Natural killer cell treated with Interleukin-12 subunit alpha and Interleukin-12 subunit beta and Interleukin-15 and Interleukin-18, amount 100 ng/mL, for 72 hours (primary cell): ENCODE data around the gene CSMD2. TPM values are rescaled to one million over a fixed set of nuclear protein-coding genes. Genes with fewer than 3 reads are reported as not detected.
"Not testable (repeated sequence)": the region's sequence is repeated elsewhere in the genome, so short reads cannot be mapped to it uniquely, and the experiment has no call there.

Experiments
- ATAC-seq, 2 donors: fragments of 150-1000 bp; cut with Tn5 transposase in 1 of 2; sonication (Bioruptor Pico), chemical (Tn5 transposase) in 1 of 2; 2 replicates each; pipeline ENCODE4 v1.10.0; 2021
- DNase-seq: peaks from one replicate; pipeline ENCODE4 v3.0.0; 2022; ENCODE audit warnings: low spot score
- H3K27ac Mint-ChIP-seq, 2 donors: 1 replicate in 1 of 2; 2 replicates in 1 of 2; pipeline ENCODE4 v1.8.0; 2022; ENCODE audit warnings: mixed read lengths in 2 of 2, mild to moderate bottlenecking in 1 of 2, moderate library complexity in 1 of 2
- H3K27me3 Mint-ChIP-seq, 2 donors: 1 replicate in 1 of 2; 2 replicates in 1 of 2; pipeline ENCODE4 v1.8.0; 2022; ENCODE audit warnings: mixed read lengths in 2 of 2
- H3K36me3 Mint-ChIP-seq: one replicate; pipeline ENCODE4 v1.8.0; 2022; ENCODE audit warnings: mixed read lengths
- H3K4me1 Mint-ChIP-seq, 2 donors: 1 replicate in 1 of 2; 2 replicates in 1 of 2; pipeline ENCODE4 v1.8.0; 2022; ENCODE audit warnings: low read depth in 2 of 2, mixed read lengths in 2 of 2, mild to moderate bottlenecking in 1 of 2
- H3K4me3 Mint-ChIP-seq: one replicate; pipeline ENCODE4 v1.8.0; 2022; ENCODE audit warnings: mixed read lengths
- H3K9me3 Mint-ChIP-seq: 2 replicates; pipeline ENCODE4 v1.8.0; 2022; ENCODE audit warnings: mixed read lengths
- total RNA-seq, 2 donors: library from RNA; stranded (reverse); gene quantifications; one replicate each; pipeline ENCODE4 v1.2.3, GENCODE V29; 2022

Gene CSMD2
- total RNA-seq, 2 donors from 2014 or later, result not detected

DNA sequence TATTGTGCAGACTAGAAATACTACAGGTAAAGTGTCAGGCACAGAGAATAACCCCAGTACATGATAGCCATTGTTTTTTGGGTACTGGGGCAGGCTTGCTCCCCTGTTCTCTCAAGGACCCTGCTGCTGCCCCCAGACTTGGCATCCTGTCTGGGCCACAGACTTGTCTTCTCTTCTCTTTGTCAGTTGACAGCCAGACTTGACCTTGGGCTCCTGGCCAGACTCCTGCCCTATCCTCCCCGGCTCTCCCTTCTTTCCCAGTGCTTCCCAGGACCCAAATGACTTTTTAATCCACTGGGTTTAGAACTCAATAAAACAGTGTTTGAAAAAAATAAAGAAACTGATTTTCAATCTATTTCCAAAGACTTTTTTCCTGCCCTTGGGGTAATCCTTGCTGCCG, 649.4 kb downstream of the CSMD2 start:
- DNase-seq (no peak), ATAC-seq (no peak)
- Mint-ChIP-seq H3K4me3 (no peak overlapping the region), H3K27ac (no peak overlapping the region), H3K36me3 (no peaks in the 10 kb centered on the region), H3K27me3 (peaks cover 7 to 13% of the 10 kb centered on the region in 2 donors), H3K9me3 (no peaks in the 10 kb centered on the region), H3K4me1 (no peaks in the 10 kb centered on the region)

DNA sequence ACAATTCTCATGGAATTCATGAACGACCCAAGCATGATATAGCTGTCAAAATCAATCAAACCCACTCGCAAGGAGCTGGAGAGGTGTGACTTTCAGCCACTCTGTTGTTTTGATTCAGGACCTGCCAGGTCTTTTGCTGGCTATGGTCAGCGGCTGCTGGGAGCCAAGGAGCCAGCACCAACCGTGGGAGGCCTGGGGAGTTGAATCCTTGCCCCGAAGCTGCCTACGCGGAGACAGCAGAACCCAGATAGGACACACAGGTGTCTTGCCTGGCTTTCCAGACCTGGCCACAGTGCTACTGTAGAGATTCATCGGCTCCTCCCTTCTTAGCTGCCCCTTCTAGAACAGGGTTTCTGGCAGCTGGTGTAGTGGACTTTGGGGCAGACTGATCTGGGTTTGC, 649.9 kb downstream of the CSMD2 start:
- ATAC-seq (no peak), DNase-seq (no peak)
- peaks cover 12 to 13% of the 10 kb centered on the region in 2 donors for H3K27me3 Mint-ChIP-seq
- H3K4me1 Mint-ChIP-seq, result no peaks in the 10 kb centered on the region
- H3K36me3 Mint-ChIP-seq, result no peaks in the 10 kb centered on the region
- H3K9me3 Mint-ChIP-seq, result no peaks in the 10 kb centered on the region
- H3K4me3 Mint-ChIP-seq, result no peak overlapping the region
- H3K27ac Mint-ChIP-seq, result no peak overlapping the region

DNA sequence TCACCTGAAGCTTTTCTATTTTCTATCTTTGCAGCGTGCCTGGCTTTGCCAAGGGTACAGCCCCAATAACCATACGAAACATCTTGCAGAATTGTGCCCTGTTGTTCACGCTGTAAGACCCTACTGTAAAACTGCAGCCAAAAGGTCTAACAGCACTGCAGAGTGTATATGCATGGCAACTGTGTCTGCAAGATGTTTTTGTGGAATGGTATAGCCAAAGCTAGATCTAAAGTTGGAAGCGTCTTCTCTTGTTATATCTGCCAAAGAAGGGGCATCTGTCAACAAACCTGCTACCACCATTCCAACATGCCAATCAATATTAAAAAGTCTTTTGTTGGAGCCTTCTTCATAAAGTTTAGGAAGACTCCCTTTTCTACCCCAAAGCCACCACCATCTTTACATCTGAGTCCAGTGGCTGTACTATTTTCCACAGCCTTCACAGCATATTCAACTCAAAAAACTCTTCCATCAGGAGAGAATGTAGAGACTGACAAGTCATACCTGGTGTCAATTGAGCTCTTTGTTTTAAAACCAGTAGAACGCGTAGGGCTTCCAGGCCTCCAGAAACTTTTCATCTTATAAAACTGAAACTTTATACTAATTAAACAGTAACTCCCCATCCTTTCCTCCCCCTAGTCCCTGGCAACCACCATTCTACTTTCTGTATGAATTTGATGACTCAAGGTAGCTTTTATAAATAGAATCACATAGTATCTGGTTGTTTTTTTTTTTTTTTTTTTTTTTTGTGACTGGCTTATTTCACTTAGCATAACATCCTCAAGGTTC, 652.6 kb downstream of the CSMD2 start:
- Mint-ChIP-seq H3K4me3 (no peak overlapping the region), H3K36me3 (no peaks in the 10 kb centered on the region), H3K9me3 (no peaks in the 10 kb centered on the region), H3K27me3 (peaks cover 11 to 13% of the 10 kb centered on the region in 2 donors), H3K4me1 (no peaks in the 10 kb centered on the region), H3K27ac (no peak overlapping the region)
- no peak for DNase-seq
- no peak for ATAC-seq

DNA sequence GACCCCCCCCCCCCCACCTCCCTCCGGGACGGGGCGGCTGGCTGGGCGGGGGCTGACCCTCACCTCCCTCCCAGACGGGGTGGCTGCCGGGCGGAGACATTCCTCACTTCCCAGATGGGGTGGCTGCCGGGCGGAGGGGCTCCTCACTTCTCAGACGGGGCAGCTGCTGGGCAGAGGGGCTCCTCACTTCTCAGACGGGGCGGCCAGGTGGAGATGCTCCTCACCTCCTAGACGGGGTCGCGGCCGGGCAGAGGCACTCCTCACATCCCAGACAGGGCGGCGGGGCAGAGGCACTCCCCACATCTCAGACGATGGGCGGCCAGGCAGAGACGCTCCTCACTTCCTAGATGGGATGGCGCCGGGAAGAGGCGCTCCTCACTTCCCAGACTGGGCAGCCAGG, 655.8 kb downstream of the CSMD2 start:
- not testable (repeated sequence) for ATAC-seq, H3K4me3 Mint-ChIP-seq, DNase-seq, H3K36me3 Mint-ChIP-seq, H3K27ac Mint-ChIP-seq, H3K4me1 Mint-ChIP-seq, H3K9me3 Mint-ChIP-seq
- peaks cover 8 to 11% of the 10 kb centered on the region in 2 donors for H3K27me3 Mint-ChIP-seq

DNA sequence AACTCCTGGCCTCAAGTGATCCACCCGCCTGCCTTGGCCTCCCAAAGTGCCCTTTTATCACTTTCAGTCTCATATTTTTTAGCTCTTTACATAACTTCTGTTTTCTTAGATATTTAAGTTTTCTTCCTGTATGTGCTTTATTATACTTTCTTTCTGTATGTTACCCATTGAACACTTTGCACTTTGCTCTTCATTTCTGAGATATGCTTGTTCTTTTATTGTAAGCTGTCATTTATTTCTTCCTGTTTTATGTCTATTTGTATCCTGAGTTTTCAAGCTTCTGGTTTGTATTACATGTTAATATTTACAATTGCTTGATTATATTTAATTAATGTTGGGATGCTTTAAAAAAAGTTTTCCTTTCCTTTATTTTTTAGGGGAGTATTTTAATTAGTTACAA, 656.9 kb downstream of the CSMD2 start:
- no peak for ATAC-seq
- Mint-ChIP-seq H3K27ac (no peak overlapping the region), H3K9me3 (no peaks in the 10 kb centered on the region), H3K27me3 (peaks cover 8 to 11% of the 10 kb centered on the region in 2 donors), H3K4me1 (no peaks in the 10 kb centered on the region), H3K36me3 (no peaks in the 10 kb centered on the region), H3K4me3 (no peak overlapping the region)
- no peak for DNase-seq

DNA sequence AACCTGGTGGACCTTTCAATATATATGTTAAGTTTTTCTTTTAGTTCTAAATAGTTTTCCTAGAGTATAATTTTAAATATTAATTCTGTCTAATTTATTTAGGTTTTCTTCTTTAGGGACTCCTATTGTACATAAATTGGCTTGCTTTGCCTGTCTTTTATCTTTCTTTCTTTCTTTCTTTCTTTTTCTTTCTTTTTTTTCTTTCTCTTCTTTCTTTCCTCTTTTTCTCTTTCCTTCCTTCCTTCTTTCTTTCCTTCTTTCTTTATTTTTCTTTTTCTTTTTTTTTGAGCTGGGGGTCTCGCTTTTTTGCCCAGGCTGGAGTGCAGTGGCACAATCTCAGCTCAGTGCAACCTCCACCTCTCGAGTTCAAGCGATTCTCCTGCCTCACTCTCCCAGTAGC, 657.4 kb downstream of the CSMD2 start:
- H3K36me3 Mint-ChIP-seq, result no peaks in the 10 kb centered on the region
- H3K27me3 Mint-ChIP-seq, result peaks cover 8 to 11% of the 10 kb centered on the region in 2 donors
- no peak overlapping the region for H3K27ac Mint-ChIP-seq
- H3K4me1 Mint-ChIP-seq, result no peaks in the 10 kb centered on the region
- H3K9me3 Mint-ChIP-seq, result no peaks in the 10 kb centered on the region
- no peak overlapping the region for H3K4me3 Mint-ChIP-seq
- ATAC-seq (no peak), DNase-seq (no peak)

DNA sequence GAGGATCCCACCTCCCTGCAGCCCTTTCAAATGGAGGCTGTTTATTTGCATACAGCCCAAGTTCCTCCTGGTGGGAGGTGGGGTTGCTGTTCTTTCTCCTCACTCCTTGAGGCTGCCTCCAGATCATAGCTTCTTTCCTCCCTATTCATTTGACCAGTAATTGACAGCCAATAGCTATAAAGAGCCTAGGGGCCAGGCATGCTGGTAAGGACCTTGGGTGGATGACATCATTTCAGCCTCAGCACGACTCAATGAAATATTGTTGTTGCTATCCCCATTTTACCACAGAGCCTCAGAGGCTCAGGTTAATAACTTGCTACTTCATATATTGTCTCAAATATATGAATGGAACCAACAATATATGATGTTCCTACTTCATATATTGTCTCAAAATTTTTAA, 661.5 kb downstream of the CSMD2 start:
- Mint-ChIP-seq H3K4me1 (no peaks in the 10 kb centered on the region), H3K27me3 (peaks cover 0 to 5% of the 10 kb centered on the region in 2 donors), H3K4me3 (no peak overlapping the region), H3K36me3 (no peaks in the 10 kb centered on the region), H3K27ac (no peak overlapping the region), H3K9me3 (no peaks in the 10 kb centered on the region)
- DNase-seq (no peak), ATAC-seq (no peak)

DNA sequence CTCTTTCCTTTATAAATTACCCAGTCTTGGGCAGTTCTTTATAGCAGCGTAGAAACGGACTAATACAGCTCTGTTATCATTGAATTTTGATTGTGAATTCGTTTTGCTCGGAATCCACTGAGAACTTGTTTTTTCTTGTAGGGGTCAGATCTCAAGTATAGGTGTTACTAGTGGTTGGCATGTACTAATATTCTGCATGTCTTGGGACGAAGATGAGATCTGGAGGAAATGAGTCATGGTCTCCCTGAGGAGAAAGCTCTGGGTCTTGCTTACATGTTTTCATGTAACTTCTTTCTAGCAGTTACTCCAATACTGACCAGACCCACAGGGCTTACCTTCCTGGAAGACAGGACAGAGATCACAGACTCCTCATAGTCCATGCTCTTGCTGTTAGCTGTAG, 662.3 kb downstream of the CSMD2 start:
- H3K9me3 Mint-ChIP-seq, result no peaks in the 10 kb centered on the region
- DNase-seq, result no peak
- no peak for ATAC-seq
- no peak overlapping the region for H3K27ac Mint-ChIP-seq
- H3K36me3 Mint-ChIP-seq, result no peaks in the 10 kb centered on the region
- H3K4me1 Mint-ChIP-seq, result no peaks in the 10 kb centered on the region
- H3K4me3 Mint-ChIP-seq, result no peak overlapping the region
- H3K27me3 Mint-ChIP-seq, result peaks cover 0 to 2% of the 10 kb centered on the region in 2 donors

DNA sequence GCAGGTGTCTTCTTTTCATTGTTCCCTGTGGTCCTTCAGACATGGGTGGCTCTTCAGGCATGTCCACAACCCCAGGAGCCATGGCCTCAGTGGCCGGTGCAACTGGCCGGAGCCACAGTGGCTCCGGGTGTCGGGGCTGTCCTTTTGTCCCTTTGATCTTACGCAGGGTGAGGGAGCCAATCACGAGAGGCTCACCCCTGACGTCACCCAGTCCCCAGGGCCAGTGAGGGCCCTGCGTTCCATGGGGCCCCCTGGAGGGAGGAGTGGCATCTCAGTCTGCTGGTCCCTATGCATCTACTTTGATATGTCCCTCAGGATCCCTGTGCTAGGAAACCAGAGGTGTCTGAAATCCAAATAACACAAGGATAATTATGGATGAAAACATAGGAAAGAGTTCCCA, 663.3 kb downstream of the CSMD2 start:
- DNase-seq (no peak), ATAC-seq (no peak)
- peaks cover 0 to 2% of the 10 kb centered on the region in 2 donors for H3K27me3 Mint-ChIP-seq
- no peaks in the 10 kb centered on the region for H3K9me3 Mint-ChIP-seq
- H3K27ac Mint-ChIP-seq, result no peak overlapping the region
- peaks cover 7% of the 10 kb centered on the region for H3K36me3 Mint-ChIP-seq
- H3K4me3 Mint-ChIP-seq, result no peak overlapping the region
- H3K4me1 Mint-ChIP-seq, result no peaks in the 10 kb centered on the region

DNA sequence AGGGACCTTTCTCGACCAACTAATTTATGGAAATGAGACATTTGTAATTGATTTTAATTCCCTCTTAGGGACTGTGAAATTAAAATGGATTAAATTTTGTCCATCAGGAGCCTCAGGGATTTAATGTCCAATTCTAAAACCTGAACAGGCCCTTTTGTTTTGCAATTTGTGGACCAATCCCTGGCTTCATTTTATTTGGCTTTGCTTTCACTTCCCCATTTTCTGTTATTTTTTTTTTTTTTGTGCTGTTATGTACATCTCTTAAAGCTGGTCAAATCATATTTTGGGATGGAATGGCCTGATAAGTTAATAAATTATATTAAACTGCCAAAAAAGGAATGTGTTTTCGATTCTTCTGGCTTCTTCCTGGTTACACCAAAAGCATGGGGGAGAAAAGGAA, 663.7 kb downstream of the CSMD2 start:
- ATAC-seq (no peak), DNase-seq (no peak)
- no peak overlapping the region for H3K27ac Mint-ChIP-seq
- H3K27me3 Mint-ChIP-seq, result peaks cover 0 to 2% of the 10 kb centered on the region in 2 donors
- H3K4me3 Mint-ChIP-seq, result no peak overlapping the region
- H3K36me3 Mint-ChIP-seq, result peaks cover 8% of the 10 kb centered on the region
- no peaks in the 10 kb centered on the region for H3K9me3 Mint-ChIP-seq
- H3K4me1 Mint-ChIP-seq, result no peaks in the 10 kb centered on the region

DNA sequence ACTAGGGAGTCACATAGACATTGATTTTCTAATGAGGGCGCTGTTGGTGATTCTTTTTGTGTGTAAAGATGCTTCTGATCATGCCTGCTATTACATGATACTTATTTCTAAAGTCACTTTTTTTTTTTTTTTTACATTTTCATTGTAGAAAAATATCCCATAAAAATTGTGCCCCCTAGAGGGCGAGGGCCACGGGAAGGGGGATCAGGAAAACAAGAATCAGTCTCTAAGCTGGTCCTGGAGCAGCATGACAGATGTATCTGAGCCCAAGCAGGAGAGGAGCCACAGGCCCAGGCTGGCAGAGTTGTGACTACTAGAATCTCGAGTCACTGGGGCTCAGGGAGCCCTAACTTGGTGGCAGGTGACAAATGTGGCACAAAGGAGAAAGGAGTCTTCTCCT, 664.5 kb downstream of the CSMD2 start:
- DNase-seq (no peak), ATAC-seq (no peak)
- no peaks in the 10 kb centered on the region for H3K9me3 Mint-ChIP-seq
- H3K27me3 Mint-ChIP-seq, result peaks cover 0 to 2% of the 10 kb centered on the region in 2 donors
- H3K36me3 Mint-ChIP-seq, result peaks cover 12% of the 10 kb centered on the region
- no peak overlapping the region for H3K4me3 Mint-ChIP-seq
- no peaks in the 10 kb centered on the region for H3K4me1 Mint-ChIP-seq
- no peak overlapping the region for H3K27ac Mint-ChIP-seq

DNA sequence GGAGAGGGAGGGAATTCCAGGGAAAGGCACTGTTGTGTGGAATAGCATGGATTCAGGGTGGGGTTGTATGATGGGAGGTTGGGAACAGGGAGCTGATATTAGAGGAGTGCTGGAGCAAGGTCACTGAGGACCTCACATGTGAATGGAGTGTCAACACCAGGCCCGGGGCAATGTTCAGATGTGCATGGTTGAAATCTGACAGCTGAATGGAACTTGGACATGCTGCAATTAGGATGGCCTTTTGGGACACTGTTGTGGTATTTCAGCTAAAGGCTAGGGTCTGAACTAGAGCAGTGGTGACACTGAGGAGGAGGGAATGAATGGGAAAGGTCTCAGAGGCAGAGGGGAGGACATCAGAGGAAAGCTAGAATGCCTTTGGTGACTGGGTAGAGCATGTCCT, 667.6 kb downstream of the CSMD2 start:
- Mint-ChIP-seq H3K27ac (no peak overlapping the region), H3K4me3 (no peak overlapping the region), H3K9me3 (peaks cover 16% of the 10 kb centered on the region), H3K36me3 (peaks cover 36% of the 10 kb centered on the region), H3K4me1 (no peaks in the 10 kb centered on the region), H3K27me3 (peaks cover 0 to 2% of the 10 kb centered on the region in 2 donors)
- DNase-seq (no peak), ATAC-seq (no peak)

DNA sequence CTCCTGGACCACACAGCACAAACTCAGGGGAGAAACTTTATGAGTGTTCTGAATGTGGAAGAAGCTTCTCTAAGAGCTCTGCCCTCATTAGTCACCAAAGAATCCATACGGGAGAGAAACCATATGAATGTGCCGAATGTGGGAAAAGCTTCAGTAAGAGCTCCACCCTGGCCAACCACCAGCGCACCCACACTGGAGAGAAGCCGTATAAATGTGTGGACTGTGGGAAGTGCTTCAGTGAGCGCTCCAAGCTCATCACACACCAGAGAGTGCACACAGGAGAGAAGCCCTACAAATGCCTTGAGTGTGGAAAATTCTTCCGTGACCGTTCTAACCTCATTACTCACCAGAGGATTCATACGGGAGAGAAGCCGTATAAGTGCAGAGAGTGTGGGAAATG, 670.1 kb downstream of the CSMD2 start:
- Mint-ChIP-seq H3K4me3 (no peak overlapping the region), H3K4me1 (no peaks in the 10 kb centered on the region), H3K27me3 (peaks cover 0 to 2% of the 10 kb centered on the region in 2 donors), H3K27ac (no peak overlapping the region), H3K36me3 (peaks cover 46% of the 10 kb centered on the region), H3K9me3 (peaks cover 16% of the 10 kb centered on the region)
- ATAC-seq, result no peak
- no peak for DNase-seq

DNA sequence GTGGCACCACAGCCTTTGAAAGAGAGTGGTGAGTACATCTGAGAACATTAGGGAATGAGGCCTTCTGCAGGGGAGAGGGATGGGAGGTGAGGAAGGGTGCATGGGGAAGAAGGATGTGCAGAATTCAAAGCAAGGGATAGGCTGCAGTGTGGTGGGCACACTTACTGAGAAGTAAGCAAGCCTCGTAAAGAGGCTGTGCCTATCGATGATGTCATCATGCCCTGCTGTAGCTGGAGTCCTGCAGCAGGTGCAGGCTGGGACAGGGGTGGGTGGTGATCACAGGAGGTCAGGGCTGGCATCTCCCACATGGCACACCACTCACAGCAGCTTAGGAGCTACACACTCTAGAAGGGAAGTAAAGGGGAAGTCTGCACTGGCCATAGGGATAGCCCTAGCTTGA, 676.4 kb downstream of the CSMD2 start:
- Mint-ChIP-seq H3K9me3 (peaks cover 2% of the 10 kb centered on the region), H3K27me3 (peaks cover 0 to 3% of the 10 kb centered on the region in 2 donors), H3K4me3 (no peak overlapping the region), H3K27ac (no peak overlapping the region), H3K36me3 (peaks cover 35% of the 10 kb centered on the region), H3K4me1 (peaks cover 0 to 2% of the 10 kb centered on the region in 2 donors)
- no peak for DNase-seq
- no peak for ATAC-seq

DNA sequence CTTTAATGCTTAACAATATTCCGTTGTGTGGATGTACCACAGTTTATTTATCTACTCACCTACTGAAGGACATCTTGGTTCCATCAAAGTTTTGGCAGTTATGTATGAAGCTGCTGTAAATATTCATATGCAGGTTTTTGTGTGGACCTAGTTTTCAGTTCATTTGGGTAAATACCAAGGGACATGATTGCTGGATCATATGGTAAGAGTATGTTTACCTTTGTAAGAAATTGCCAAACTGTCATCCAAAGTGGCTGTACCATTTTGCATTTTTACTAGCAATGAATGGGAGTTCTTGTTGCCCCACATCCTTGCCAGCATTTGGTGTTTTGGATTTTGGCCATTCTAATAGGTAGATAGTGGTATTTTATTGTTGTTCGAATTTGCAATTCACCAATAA, 682.6 kb downstream of the CSMD2 start:
- no peak for ATAC-seq
- no peak for DNase-seq
- H3K9me3 Mint-ChIP-seq, result no peaks in the 10 kb centered on the region
- H3K27me3 Mint-ChIP-seq, result peaks cover 0 to 3% of the 10 kb centered on the region in 2 donors
- H3K4me3 Mint-ChIP-seq, result no peak overlapping the region
- peaks cover 20% of the 10 kb centered on the region for H3K36me3 Mint-ChIP-seq
- H3K27ac Mint-ChIP-seq, result no peak overlapping the region
- peaks cover 0 to 6% of the 10 kb centered on the region in 2 donors for H3K4me1 Mint-ChIP-seq
